GM19463 (cell line): Measurements from ENCODE around the gene GMPR.

ENCODE experiments used
- ATAC-seq: cut with Tn5 transposase; IDR thresholded peaks from one replicate; pipeline ENCODE4 v1.9.1; 2021; ENCODE audit warnings: mild to moderate bottlenecking, moderate library complexity; ENCODE audit not compliant: unreplicated experiment

GMPR gene

DNA sequence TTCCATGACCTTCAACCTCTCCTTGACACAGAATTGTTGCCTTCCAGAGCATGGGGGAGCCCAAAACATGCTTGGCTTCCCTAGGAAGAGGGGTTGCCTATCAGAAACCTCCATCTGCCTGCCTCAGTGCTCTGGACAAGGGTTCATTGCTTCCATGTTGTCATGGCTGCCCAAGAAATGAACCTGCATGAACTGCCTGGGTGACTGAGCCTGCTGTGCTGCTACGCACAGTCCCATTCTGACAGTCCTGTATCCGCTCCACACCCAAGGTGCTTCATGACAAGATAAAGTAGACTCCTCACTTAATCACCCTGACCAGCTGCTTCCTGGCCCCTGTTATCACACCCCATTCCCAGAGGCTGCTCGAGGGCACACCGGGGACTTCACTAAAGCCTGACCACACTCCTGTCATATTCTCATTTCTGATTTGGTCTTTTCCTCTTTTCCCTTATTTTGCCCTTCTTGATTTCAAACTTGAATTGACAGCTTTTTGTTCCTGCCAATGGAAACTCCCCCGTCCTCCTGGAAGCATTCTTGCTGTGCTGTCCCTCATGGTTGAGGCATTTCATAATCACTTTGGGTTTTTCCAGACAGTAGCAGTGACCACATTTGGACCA lies 31.9 kb downstream of the GMPR start:
- ATAC-seq: no peak

DNA sequence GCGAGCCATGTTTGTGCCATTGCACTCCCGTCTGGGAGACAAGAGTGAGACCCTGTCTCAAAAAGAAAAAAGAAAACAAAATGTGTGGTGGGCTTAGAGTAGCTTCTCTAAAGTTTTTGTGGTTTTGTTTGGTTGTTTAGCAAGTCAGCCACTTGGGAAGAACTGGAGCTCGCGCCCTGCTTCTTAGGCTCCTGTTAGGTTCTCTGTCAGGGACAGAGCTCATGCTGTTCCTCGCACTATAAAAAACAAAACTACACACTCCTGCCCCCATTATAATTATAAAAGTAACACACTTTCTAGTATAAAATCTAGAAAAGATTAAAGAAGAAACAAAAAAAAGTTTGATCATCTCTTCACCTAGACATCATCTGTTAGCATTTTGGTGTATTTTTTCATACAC lies 33.0 kb downstream of the GMPR start:
- ATAC-seq: no peak

DNA sequence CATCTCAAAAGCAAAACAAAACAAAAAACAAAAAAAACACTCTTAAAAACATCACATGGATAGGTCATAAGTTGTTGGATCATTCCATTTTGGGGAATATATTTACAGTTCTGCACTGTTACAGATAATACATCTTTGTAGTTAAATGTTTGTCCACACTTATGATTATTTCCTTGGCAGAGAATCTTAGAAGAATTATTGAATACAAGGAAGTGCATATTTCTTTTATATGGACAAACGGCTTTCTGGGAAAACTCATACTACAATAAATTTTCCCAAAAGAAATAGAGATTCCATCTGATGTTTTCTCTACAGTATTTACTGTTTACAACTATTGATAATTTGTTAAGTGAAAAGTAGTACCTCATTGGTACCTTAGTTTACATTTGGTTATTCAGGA lies 33.8 kb downstream of the GMPR start:
- no peak for ATAC-seq

DNA sequence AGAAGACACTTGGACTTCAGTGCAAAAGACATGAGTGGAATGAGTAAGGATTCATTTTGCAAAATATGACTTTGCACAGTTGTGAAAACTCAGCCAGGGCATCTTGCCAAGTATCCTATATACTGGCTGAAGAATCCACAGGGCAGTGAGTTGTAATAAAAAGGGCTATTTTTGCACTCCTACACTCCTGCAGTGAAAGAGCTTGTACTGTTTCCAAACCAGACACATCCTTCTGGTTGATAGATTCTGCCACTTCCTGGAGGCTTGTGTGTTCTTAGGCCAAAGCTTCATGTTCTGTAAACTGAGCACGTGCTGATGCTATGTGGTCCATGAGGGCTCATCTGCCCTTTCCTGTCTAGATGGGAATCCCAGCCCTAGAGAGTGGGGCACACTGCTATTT lies 34.9 kb downstream of the GMPR start:
- ATAC-seq: no peak

DNA sequence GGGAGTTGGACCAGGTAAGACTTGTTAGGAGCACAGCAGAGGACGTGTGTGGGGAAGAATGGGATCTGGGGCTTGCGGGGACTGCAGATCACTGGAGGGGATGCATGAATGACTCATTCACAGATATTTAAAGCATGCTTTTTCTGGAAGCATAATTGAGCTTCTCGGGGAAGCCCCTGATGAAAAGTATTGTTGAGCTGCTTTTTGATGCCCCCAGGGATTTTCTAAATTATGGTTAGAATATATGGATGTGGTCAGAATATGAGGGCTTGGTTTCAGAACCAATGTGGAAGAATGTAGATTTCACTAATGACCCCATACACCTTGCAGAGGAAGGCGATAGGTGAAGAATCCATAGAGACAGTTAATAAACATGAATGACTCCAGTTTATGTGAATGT lies 36.1 kb downstream of the GMPR start:
- no peak for ATAC-seq

DNA sequence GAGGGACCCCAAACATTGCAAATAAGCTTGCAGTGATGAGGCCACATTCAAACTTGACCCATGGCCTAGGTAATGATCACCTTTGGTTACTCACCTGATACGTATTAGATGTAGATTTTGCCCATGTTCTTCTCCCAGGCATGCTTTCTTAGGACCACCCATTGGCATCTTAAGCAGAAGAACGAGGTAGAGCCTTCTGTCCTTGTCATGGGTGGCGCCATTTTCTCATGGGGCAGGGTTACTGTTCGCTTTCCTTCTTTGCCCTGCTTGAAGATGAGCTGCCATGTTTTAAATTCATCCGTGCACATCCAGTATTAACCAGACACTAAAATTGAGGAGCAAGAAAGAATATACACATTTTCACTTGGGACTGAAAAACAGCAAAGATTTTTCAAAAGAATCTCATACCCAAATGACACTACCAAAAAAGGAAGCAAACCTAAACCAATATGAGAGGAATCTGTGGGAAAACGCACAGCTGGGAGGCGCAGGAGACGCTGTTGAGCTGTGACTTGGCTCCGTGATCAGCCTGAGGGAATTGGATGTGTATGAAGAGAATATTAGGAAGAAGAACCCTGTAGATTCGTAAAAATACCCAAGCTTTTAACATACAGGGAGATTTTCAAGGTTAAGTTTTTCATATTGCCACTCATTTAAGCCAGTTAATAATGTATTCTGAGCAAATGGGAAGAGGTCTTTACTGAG lies 36.6 kb downstream of the GMPR start:
- no peak for ATAC-seq

DNA sequence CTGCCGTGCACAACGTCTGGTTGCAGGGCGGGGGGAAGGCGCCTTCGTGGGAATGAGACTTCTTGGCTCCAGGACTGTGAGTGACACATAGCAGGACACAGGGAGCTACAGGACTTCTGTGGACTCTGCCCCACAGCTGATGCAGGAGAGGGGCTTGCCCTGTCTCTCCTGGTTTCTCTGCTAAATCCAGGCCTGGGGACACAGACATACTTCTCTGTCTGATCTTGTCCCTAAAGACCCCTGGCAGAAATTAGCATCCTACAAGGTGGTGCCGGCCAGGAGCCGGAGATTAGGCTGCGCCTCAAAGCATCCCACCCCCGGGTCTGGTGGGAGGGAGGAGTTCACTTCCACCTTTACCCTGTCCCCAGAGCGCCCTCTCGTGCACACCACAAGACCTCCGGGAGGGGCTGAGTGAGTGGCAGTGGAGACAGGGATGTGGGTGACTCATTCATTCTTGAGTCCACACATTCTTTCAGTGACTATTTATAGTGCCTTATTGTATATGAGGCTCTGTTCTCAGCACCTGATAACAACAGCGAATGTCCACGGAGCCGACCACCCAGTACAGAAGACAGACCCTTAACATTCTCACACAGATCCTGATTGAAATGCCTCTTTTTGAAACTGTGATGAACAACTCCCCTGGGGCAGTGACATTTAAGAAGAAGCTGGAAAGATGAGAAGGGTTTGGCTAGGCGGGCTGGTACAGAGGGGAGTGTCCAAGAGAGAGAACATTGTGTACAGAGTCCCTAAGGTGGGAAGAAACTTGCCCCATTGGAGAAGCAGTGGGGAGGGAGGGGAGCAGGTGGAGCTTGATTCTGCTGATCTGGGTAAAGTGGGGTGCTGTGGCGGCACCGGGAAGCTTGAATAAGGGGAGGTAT lies 39.0 kb downstream of the GMPR start:
- no peak for ATAC-seq

DNA sequence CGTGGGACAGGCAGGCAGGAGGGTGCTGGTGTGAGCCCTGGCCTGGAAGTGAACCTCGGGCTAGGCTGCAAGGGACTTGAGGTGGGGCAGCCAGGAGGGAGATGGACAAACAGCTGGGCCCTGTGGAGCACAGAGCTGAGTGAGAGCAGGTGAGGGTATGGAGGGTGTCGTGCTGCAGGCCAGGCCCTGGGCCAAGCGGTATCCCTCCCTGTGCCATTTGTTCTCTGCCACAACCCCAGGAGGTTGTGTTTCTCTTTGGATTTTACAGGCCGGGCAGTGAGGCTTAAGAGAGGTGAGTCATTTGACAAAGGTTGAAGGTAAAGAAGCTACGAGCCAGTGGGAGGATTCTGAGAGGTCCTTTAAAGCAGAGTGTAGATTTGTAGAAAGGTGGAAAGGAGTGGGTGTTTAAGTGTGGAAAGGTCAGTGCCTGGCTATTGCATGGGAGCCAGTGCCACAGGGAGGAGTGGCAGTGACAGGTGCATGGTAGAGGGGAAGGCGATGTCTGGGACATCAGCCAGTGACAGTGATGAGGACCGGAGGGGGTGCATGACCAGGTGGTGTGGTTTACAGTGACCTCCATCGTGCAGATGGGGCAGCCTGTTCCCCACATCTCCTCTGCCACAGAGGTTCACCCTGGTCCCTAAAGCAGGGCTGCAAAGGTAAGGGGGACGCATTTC lies 39.8 kb downstream of the GMPR start:
- ATAC-seq: no peak

DNA sequence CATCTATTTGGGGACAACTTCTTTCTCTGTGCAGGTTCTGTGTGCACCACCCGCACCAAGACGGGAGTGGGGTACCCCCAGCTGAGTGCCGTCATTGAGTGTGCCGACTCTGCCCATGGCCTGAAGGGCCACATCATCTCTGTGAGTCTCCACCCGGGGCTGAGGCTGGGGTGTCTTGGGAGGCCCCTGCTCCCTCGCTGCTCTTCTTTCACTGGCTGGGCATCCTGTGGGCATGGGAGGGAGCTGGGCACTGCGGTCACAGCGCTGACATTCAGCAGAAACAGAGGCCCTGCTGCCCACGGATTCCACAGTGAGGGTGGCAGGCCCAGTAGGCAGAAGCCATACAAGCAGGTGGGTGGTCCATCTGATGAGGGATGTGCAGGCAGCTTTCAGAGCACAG lies 40.4 kb downstream of the GMPR start:
- ATAC-seq: no peak

DNA sequence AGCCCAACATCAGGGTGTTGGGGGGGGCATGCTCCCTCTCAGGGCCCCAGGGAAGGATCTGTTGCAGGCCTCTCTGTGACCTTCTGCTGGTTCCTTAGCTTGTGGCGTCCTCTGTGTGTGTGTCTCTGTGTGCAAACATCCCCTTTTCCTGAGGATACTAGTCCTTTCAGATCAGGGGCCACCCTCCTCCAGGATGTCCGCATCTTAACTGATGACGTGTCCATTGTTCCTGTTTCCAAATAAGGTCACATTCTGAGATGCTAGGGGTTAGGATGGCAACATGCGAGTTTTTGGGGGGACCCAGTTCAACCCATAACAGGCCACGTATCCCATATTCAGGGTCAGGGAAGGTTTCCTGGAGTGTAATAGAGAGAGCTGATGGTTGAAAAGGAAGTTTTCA lies 40.9 kb downstream of the GMPR start:
- no peak for ATAC-seq

DNA sequence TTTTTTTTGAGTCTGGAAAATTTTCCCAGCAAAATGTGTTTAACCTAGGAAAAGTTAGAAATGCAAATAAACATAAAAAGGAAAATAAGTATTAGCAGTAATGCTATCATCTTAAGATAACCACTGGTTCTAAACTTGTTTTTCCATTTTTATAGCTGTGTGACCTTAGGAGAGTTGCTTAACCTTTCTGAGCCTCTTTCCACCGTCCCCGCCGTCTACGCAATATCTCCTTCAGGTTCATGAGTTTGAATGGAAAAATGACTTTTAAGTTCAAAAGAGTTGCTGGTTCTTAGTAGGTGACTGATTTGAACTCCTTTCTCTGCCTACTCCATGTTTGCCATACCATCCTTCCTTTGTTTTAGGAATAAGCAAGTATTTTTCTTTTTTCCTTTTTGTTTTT lies 44.0 kb downstream of the GMPR start:
- no peak for ATAC-seq

DNA sequence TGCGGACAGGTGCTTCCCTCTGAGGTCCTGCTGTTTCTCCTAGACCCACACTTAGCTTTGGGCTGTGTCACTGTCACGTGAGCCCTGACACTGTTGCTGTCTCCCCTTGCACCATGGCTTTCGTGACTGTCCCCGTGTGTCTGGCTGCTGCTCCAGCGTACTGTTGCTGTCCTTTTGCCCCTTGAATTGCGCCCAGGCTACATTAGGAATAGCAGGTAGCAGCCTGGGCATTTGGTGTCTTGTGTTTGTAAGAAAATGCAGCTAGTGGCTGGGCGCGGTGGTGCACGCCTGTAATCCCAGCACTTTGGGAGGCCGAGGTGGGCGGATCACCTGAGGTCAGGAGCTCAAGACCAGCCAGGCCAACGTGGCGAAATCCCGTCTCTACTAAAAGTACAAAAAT lies 46.1 kb downstream of the GMPR start:
- no peak for ATAC-seq

DNA sequence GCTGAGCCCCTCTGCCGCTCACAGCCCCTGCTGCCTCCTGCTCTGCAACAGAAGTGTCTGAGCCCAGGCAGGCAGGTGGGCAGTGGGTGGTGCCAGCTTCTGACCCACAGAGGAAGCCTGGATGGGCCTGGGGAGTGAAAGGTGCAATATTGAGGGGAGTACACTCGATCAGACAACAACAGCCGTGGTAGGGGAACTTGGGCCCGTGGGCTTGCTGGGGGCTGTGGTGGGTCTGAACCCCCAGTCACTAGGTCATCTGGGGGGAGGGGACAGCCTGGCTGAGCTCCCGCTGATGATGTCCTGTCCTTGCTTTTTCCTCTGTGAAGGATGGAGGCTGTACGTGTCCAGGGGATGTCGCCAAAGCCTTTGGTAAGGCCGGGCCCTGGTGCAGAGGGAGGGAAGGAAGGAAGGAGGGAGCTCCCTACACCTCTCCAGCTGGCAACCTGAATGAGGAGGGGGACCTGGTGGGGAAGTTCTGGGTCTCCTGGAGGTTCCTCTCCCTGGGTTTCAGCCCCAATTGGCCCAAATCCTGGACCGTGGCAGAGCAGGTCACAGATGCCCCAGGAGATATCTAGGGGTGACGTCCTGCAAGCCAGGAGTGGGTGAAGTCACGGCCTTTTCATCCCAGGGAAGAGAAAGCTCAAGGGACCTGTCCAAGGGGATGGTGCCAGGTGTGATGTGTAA lies 47.2 kb downstream of the GMPR start:
- no peak for ATAC-seq

DNA sequence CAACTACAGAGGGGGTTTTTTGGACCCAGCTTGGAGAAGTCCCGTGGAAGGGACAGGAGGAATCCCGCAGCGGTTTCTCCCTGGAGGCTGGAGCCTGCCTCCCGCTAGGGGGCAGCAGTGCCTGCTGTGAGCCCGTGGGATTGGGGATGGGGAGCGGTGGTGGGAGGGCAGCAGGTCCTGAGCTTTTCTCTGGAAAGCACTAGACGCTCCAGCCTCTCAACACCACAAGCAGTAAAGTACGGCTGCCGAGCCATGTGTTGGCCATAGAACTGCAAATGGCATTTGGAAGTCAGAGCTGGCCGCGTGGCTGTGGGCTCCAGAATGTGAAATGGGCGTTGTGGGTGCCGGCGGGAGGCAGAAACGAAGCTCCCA lies 47.8 kb downstream of the GMPR start:
- no peak for ATAC-seq

DNA sequence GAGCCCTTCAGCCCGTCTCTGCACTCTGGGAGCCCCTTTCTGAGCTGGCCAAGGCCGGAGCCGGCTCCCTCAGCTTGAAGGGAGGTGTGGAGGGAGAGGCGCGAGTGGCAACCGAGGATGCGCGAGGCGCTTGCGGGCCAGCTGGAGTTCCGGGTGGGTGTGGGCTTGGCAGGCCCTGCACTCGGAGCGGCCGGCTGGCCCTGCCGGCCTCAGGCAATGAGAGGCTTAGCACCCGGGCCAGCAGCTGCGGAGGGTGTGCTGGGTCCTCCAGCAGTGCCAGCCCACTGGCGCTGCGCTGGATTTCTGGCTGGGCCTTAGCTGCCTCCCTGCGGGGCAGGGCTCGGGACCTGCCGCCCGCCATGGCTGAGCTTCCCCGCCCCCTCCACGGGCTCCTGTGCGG lies 49.8 kb downstream of the GMPR start:
- no peak for ATAC-seq

DNA sequence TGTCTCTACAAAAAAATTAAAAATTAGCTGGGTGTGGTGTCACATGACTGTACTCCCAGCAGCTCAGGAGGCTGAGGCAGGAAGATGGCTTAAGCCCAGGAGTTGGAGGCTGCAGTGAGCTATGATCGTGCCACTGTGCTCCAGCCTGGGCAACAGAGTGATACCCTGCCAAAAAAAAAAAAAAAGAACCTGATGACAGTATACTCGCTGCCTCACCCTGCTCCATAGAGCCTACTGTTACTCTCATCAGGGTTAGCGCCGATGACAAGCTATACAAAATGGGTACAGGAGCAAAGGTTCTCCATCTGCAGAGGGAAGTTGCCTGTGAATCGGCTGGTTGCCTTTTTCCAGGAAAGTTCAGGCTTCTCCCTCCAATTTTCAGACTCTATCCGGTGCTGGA lies 53.4 kb downstream of the GMPR start:
- ATAC-seq: no peak

DNA sequence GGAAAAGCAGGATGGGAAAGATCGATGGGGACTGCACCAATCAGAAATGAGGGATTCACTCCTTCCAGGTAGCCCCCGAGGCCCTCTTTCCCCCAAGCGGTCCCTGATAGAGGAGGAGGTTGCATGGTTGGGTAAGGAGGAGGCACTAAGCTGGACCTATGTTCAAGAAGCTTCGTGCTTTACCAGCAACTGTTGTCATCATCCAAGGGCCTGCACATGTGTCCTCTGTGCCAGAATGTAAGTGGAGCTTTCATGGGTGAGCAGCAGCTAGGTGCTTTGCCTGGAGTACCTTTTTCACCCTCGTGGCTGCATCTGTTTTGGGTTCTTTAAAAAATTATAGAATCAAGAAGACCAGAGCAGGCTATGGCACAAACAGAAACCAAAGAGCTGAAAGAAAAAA lies 54.0 kb downstream of the GMPR start:
- ATAC-seq: no peak

DNA sequence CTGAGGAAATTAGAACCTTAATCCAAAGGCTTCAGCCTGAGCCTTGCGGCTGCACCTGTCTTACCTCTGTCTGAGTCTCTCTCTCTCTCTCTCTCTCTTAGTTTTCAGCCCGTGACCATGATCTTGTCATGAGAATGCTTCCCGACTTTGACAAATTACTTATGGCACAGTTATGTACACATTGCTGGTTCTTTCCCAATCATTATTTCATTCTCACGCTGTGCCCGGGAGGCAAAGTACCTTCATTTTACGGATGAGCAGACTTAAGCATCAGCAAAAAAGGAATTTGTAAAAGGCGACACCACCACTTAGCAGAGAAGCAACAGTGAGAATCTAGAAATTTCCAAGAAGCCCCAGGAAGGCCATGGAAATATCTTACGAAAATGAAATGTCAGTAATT lies 54.6 kb downstream of the GMPR start:
- no peak for ATAC-seq

DNA sequence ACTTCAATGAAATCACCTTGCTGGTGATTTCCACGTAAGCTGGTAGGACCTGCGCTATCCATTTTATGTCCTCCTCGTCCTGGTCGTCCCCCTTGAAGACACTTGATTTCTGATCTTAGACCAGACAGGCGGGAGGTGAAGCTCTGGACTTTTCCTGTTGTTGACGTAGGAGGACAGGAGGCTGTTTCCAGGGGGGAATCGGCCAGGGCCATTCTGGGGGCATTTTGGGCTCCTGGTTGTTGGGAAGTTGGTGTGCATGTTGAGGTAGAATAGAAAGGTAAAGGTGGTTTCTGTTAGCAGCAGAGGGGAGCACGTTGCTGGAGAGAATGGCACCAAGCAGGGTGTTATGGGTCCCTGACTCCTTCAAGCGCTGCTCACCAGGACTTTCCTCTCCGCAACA lies 56.0 kb downstream of the GMPR start:
- no peak for ATAC-seq

DNA sequence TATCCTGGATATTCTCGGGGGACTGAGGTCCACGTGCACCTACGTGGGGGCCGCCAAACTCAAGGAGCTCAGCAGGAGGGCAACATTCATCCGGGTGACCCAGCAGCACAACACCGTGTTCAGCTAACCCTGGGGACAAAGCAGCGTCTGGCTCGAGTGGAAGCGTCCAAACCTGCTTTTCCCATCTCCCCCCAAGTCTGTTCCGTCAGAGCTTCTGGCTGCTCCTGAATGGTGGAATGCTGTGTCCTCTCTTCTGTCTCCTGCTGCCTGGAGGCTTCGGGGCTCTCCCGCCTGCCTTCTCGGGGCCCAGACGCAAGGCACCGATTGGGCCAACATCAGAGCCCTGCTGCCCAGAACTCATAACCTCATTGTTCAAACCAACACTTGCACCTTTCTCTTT lies 56.7 kb downstream of the GMPR start:
- no peak for ATAC-seq

DNA sequence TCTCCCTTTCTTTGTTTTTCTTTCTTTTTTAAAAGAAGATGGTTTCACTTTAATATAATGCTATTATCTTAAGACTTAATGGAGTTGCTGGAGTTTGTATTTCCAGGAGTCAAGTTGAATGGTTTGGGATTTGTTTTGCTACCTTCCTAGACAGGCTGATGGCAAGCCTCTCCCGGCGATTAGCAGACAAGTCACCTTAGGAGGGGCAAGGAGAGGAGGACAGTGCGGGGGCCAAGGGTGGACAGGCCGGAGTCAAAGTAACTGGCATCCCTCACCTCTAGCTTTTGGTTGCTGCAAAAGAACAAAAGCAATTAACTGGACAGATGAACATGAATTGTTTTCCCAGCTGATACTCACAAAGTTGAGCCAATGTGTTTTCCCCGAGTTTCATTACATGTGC lies 57.1 kb downstream of the GMPR start:
- ATAC-seq: no peak
